ENCODE results near the gene DNAJC25. TPM values are rescaled to one million over a fixed set of nuclear protein-coding genes. Genes with fewer than 3 reads are reported as not detected.

Gene DNAJC25
- 10 to 100 TPM in 3 of 4 donors, 1 to 10 TPM in 1; 3.3 to 14.7 (median 12.7) TPM for total RNA-seq

DNA sequence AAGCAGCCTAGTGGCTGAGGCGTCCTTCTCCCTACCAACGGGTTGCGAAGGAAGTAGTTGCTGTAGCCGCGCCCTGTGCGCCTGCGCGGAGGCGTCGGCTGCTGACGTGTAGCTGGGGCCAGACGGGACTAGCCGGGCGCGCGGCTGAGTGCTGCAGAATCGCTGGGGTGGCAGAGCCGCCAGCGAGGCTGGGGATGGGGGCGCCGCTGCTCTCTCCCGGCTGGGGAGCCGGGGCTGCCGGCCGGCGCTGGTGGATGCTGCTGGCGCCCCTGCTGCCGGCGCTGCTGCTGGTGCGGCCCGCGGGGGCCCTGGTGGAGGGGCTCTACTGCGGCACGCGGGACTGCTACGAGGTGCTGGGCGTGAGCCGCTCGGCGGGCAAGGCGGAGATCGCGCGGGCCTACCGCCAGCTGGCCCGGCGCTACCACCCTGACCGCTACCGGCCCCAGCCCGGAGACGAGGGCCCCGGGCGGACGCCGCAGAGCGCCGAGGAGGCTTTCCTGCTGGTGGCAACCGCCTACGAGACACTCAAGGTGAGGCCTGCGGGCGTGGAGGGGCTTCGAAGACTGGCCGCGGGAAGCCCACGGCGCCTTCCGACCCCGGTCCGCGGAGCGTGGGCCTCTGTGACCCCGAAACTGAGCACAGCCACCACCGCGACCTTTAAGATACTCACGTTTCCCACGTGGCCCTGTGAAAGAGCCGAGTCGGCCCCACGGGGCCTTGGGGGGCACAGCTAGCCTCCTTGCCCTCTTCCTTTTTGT is at the start of gene DNAJC25:
TSS of gene DNAJC25 (plus strand) at position 121 of the 758 bp plus-strand sequence. CDS start at position 195, 74 bp downstream.
- Histone ChIP-seq H3K9me3 (no peaks in the 10 kb centered on the region), H3K36me3 (no peaks in the 10 kb centered on the region), H3K4me1 (peaks cover 0 to 29% (median 5%) of the 10 kb centered on the region in 4 donors), H3K27me3 (no peaks in the 10 kb centered on the region), H3K27ac (peak within 1 kb of the TSS; percentile 84 to 95 (median 89)), H3K4me3 (peak within 1 kb of the TSS; percentile 74 to 99 (median 94))
- TF ChIP-seq, protein P1, sequence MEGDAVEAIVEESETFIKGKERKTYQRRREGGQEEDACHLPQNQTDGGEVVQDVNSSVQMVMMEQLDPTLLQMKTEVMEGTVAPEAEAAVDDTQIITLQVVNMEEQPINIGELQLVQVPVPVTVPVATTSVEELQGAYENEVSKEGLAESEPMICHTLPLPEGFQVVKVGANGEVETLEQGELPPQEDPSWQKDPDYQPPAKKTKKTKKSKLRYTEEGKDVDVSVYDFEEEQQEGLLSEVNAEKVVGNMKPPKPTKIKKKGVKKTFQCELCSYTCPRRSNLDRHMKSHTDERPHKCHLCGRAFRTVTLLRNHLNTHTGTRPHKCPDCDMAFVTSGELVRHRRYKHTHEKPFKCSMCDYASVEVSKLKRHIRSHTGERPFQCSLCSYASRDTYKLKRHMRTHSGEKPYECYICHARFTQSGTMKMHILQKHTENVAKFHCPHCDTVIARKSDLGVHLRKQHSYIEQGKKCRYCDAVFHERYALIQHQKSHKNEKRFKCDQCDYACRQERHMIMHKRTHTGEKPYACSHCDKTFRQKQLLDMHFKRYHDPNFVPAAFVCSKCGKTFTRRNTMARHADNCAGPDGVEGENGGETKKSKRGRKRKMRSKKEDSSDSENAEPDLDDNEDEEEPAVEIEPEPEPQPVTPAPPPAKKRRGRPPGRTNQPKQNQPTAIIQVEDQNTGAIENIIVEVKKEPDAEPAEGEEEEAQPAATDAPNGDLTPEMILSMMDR (IDR thresholded peaks at IDR 0.05) = no peak
- peak; percentile 99 to 100 for TF ChIP-seq POLR2A (IDR thresholded peaks at IDR 0.05)
- peak; percentile 94 to 99 (median 97) for DNase-seq

DNA sequence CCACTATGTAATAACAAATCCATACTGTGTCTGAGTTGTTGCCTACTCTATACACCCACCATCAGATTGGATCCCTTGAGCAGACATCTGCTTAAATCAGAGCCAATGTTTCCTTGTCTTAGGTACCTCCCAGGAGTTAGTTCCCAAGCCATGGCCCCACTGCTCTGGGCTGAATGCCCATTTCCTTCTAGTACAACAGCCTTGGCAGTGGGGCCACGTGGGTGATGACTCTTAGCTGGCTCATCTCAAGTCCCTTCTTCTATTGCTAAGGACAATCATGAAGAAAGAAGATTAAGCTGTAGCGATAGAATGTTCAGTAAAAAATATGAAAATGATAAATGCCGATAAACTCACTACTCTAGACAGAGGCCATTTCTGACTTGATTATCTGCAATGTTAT is 48.2 kb upstream of the DNAJC25 start:
- Histone ChIP-seq H3K27me3 (no peaks in the 10 kb centered on the region), H3K4me3 (no peak overlapping the region), H3K36me3 (peaks cover 0 to 94% (median 0%) of the 10 kb centered on the region in 3 donors), H3K4me1 (no peaks in the 10 kb centered on the region), H3K9me3 (no peaks in the 10 kb centered on the region), H3K27ac (no peak overlapping the region)
- DNase-seq = no peak
- TF ChIP-seq POLR2A (IDR thresholded peaks at IDR 0.05) = no peak
- TF ChIP-seq, protein P1 (IDR thresholded peaks at IDR 0.05) = no peak

DNA sequence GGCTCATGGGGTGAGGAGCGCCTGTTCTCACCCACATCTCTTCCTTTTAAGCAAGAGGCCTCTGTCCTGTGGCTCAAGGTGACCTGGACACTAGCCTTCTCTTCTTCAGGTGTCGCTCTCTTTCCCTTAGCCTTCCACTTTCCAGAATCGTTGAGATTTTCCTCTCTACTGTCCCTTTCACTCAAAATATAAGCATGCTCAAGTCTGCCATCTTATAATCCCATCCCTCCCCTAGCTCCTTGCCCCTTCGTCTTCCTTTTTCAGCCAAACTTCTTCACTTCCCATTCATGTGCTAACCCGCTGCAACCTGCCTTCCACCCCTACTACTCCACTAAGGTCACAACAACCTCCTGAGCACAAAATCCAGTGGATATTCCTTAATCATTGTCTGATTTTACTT is 44.8 kb upstream of the DNAJC25 start:
- TF ChIP-seq, protein P1 (IDR thresholded peaks at IDR 0.05) = no peak
- TF ChIP-seq POLR2A (IDR thresholded peaks at IDR 0.05) = no peak
- H3K4me3 ChIP-seq = no peak overlapping the region
- H3K9me3 ChIP-seq = no peaks in the 10 kb centered on the region
- no peaks in the 10 kb centered on the region for H3K4me1 ChIP-seq
- no peak for DNase-seq
- peaks cover 0 to 91% (median 0%) of the 10 kb centered on the region in 3 donors for H3K36me3 ChIP-seq
- H3K27ac ChIP-seq = no peak overlapping the region
- H3K27me3 ChIP-seq = no peaks in the 10 kb centered on the region

DNA sequence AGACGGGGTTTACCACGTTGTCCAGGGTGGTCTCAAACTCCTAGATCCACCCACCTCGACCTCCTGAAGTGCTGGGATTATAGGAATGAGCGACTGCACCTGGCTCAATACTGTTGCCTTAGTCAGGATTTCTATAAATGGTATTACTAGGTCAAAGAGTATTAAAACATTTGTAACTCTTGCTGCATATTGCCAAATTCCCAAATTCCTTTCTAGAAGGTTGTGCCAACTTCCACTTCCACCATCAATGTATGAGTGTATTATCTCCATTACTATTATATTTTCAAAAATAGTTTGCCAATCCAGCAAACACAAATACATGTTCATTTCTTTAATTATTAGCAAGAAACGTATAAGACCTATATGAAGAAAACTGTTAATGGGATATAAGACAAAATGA is 42.3 kb upstream of the DNAJC25 start:
- Histone ChIP-seq H3K4me3 (no peak overlapping the region), H3K9me3 (no peaks in the 10 kb centered on the region), H3K36me3 (peaks cover 0 to 88% (median 0%) of the 10 kb centered on the region in 3 donors), H3K27me3 (no peaks in the 10 kb centered on the region), H3K27ac (no peak overlapping the region), H3K4me1 (no peaks in the 10 kb centered on the region)
- DNase-seq = no peak
- TF ChIP-seq POLR2A (IDR thresholded peaks at IDR 0.05) = no peak
- TF ChIP-seq, protein P1 (IDR thresholded peaks at IDR 0.05) = no peak

DNA sequence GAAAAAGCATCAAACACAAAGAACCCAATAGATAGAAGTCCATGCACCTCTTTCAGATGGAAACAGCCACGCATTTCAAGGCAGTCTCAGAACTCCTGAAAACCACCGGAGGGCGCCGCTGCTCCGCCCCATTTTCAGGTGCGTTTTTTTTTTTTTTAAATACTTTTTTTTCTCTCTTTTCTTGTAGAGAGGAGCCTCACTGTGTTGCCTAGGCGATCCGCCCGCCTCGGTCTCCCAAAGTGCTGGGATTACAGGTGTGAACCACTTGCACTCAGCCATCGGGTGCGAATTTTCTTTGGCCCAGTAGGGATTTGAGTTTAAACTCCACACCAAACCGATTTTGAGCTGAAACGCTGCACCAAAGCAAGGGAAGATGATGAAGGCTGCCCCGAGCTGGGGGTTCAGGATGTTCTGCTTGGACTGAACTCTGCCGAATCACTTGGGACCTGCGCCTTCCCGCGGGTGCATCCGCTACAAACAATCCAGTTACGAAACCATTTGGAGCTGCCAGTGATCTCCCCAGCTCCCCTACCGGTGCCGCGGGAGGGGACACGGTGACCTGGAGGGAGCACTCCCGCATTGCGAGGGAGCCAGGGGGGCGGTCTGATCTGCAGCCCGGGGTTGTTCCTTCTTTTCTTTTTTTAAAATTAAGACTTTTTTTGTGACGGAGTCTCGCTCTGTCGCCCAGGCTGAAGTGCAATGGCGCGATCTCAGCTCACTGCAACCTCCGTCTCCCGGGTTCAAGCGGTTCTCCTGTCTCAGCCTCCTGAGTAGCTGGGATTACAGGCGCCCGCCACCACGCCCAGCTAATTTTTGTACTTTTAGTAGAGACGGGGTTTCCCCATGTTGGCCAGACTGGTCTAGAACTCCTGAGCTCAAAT is 33.0 kb upstream of the DNAJC25 start:
- no peak for TF ChIP-seq POLR2A (IDR thresholded peaks at IDR 0.05)
- TF ChIP-seq, protein P1 (IDR thresholded peaks at IDR 0.05) = peak in 5 of 6 experiments; percentile 9 to 61 (median 51)
- no peaks in the 10 kb centered on the region for H3K27me3 ChIP-seq
- peak overlapping the region; percentile 41 to 74 (median 64) for H3K4me3 ChIP-seq
- H3K27ac ChIP-seq = peak overlapping the region; percentile 66 to 87 (median 81)
- peak; percentile 21 to 77 (median 73) for DNase-seq
- peaks cover 0 to 9% (median 3%) of the 10 kb centered on the region in 4 donors for H3K4me1 ChIP-seq
- peaks cover 0 to 38% (median 0%) of the 10 kb centered on the region in 3 donors for H3K36me3 ChIP-seq
- H3K9me3 ChIP-seq = no peaks in the 10 kb centered on the region
